Measurements from ENCODE around the gene GNB1L. TPM values are rescaled to one million over a fixed set of nuclear protein-coding genes. Genes with fewer than 3 reads are reported as not detected.
A peak's percentile ranks its signal among the peaks of the same experiment; 100 is the strongest.

GNB1L gene
- total RNA-seq, 1 donor from 2014 or later = 6.2 TPM

GRCh38 chr22:19776433-19777031, 78.1 kb downstream of the GNB1L start:
- ATAC-seq (peak; percentile 21), DNase-seq (ENCODE audit: low spot score) (no peak)
- intact Hi-C loops (cut with DNase I) = no loop called here

DNA sequence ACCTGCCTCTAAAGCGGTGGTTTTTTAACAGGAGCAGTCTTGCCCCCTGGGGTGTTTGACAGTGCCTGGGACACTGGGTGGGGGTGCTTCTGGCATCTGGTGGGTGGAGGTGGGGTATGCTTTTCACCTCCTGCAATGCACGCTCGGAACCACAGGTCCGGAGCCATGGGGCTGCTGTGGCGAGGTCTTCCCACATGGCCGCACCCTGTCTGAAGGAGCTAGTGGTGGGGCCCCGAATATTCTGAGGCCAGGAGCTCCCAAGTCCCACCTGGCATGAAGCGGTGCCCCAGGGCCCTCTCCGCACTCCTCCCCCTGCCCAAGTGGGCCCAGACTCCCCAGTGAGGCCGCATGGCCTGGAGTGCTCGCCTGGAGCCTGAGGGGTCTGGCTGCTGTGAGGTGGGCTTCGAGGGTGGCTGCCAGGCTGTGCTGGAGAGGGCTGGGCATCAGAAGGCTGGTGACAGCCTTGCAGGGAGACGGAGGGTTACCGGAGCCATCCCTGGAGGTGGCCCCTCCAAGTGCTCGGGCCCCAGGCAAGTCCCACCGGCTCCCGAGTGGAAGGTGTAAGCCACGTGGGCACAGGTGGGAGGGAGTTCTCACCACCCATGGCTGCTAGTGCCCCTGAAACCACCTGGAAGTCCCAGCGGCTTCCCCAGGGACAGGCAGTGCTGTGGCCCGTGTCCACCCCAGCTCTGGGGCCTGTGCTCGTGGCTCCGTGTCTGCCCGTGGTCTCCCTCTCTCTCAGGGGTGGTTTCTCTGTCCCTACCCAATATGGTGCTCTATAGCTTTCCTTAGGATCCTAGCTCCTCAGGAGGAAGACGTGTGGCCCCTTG, 79.0 kb downstream of the GNB1L start:
- intact Hi-C loops (cut with DNase I) = no loop called here
- ATAC-seq = no peak
- DNase-seq (ENCODE audit: low spot score) = no peak

DNA sequence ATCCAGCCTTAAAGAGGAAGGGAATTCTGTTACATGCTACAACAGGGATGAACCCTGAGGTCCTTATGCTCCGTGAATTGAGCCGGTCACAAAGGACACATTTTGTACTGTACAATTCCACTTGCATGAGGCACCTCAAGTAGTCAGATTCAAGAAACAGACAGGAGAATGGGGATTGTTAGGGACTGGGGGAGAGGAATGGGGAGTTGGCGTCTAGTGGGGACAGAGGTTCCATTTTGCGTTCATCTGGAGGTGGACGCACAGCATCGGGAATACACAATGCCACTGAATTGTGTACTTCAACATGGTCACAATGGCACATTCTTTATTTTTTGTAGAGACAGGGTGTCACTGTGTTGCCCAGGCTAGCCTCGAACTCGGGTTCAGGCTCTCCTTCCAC, 80.0 kb downstream of the GNB1L start:
- intact Hi-C loops (cut with DNase I) = no loop called here
- ATAC-seq (no peak), DNase-seq (ENCODE audit: low spot score) (no peak)

DNA sequence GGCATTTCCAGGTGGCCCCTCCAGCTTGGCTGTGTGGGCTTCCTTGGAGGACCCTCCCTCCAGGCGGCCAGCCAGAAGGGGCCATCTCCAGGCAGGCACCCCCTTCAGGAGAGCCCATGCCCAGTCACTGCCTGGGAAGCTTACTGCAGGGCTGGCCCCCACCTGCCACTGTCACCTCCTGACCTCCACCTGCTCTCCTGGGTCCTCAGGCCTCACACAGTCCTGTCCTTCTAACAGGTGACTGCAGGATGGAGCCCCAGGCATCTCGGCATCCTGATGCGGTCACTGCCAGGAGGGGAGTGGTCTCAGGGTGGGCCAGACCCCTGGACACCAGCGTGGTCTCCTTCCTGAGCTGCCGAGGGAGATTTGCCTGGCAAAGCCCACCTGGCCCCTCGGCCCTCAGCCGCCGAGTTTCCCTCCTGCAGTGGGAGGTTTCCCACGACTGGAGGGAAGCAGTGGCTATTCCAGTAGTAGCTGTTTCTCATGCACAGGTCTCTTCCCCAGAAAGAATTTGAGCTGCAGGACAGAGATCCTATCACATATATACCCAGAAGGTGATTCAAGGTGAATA, 81.1 kb downstream of the GNB1L start:
- no peak for DNase-seq (ENCODE audit: low spot score)

DNA sequence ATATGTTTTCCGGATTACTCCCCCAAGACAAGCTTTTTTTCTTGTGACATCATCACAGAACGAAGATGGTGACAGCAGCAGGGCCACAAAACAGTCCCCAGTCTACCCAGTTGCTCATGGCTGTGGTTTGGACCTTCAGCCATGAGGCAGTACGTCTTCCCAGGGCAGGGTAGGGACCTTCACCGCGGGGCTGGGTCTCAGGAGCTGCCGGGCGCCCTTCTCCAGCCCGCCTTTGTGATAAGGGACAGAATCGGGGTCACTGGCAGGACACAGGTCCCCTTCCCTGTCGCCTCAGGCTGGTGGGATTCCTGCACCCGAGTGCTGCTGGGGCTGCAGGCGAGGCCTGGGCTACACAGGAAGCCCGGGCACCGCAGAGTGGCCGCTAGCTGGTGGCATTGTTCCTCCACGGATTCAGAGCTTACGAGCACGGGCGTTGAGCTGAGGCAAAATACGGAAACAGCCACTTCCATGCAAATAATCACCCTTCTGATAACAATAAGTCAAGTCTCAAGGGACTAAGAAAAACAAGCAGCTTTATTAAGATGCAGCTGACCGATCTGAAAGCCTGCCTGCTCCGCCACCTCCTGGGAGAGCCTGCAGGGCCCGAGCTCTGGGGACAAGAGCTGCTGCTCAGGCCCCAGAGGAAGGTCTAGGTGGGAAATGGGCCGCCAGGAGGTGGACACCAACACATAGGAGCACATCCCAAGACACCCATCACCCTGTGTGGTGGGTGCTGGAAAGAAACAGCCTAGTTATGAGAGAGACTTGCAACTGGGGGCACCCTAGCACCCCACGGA, 81.8 kb downstream of the GNB1L start:
- ATAC-seq (peak; percentile 36), DNase-seq (ENCODE audit: low spot score) (no peak)
- intact Hi-C loops (cut with DNase I) = no loop called here

More for the DNA sequence above, 81.1 kb downstream of the GNB1L start:
- ATAC-seq = no peak
- intact Hi-C loops (cut with DNase I) = no loop called here

GRCh38 chr22:19772422-19772672, 82.3 kb downstream of the GNB1L start:
- ATAC-seq (no peak), DNase-seq (ENCODE audit: low spot score) (no peak)

DNA sequence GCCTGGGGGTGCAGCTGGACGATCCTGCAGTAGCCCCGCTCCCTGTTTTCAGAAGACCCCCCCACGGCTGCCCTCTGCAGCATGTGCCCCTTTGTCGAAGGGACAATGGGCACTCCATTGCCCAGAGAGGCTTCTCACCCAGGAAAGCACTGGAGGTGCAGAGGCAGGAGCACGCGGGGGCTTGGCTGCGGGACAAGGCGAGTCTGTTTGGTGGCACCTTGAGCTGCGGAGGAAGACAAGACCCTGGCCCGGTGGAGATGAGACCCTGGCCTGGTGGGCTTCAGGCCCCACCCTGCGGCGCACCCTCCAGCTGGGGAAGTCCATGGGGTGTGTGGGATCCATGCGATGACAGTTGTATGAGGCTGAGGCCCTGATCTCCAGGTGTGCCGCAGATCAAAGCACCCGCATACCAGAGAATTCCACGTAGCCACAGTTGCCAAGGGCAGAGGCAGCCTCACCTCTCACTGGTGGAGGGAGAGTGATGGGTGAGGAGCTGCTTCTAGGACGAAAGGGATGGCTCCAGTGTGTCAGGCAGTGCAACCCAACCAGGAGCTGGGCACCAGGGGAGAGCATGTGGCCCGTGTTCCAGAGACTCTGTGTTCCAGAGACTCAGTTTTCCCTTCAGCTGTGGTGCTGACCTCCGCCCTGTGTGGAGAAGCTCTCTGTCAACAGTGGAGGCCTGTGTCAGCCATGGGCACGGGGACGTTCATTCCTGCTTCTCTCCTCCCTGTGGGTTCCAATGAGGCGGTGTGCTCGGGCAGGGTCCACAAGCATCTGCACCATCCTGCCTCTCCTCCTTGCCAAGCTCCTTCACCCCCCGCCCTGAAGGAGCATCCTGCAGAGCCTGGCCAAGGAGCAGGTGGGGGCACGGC, 84.1 kb downstream of the GNB1L start:
- intact Hi-C loops (cut with DNase I) = no loop called here
- ATAC-seq = no peak
- DNase-seq (ENCODE audit: low spot score) = no peak

More at GRCh38 chr22:19772422-19772672, 82.3 kb downstream of the GNB1L start:
- intact Hi-C loops (cut with DNase I) = no loop called here

GRCh38 chr22:19769393-19769715, 85.3 kb downstream of the GNB1L start:
- ATAC-seq = no peak
- no peak for DNase-seq (ENCODE audit: low spot score)
- intact Hi-C loops (cut with DNase I) = no loop called here

- peak; percentile 62 for ATAC-seq
- DNase-seq (ENCODE audit: low spot score) = no peak
- intact Hi-C loops (cut with DNase I) = no loop called here
Observed at GRCh38 chr22:19767427-19768341, 87.0 kb downstream of the GNB1L start.

GRCh38 chr22:19766511-19767426, 87.9 kb downstream of the GNB1L start:
- no peak for DNase-seq (ENCODE audit: low spot score)
- intact Hi-C loops (cut with DNase I) = no loop called here
- ATAC-seq = peak; percentile 64

- no peak for DNase-seq (ENCODE audit: low spot score)
- intact Hi-C loops (cut with DNase I) = no loop called here
- ATAC-seq = no peak
Observed at GRCh38 chr22:19766240-19766510, 88.5 kb downstream of the GNB1L start.

- intact Hi-C loops (cut with DNase I) = no loop called here
- ATAC-seq = no peak
- no peak for DNase-seq (ENCODE audit: low spot score)
Observed at GRCh38 chr22:19765477-19766239, 89.0 kb downstream of the GNB1L start.

DNA sequence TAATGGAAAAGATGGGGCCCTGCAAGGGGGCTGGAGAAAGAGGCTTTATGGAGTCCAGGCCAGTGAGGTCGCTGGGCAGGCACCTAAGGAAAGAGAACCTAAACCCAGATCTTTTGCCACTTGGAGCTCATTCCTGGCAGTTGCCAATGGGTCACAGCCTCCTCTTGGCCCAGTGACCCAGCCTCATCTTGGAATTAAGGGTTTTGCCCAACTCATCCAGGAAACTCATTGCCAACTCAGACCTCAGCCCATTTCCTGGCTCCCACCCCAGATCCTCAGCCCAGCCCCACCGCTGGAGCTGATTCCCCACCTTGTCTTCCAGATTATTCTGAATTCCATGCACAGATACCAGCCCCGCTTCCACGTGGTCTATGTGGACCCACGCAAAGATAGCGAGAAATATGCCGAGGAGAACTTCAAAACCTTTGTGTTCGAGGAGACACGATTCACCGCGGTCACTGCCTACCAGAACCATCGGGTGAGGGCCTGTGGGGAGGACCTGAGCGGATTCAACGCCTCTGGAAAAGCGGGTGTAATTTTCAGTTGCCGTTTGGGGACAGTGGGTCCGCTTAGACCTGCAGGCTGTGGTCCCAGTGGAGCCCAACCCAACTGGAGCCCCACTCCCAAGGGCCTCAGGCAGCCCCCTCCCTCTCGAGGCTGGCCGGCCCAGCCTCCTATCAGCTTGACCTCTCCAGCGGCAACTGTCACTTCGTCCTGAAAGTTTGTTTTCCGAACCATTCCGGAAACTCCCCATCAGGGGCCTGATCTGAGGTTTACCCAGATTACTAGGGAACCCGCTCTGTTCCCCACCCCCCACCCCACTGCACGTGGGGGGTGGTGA, 89.8 kb downstream of the GNB1L start:
- intact Hi-C loops (cut with DNase I) = no loop called here
- ATAC-seq (no peak), DNase-seq (ENCODE audit: low spot score) (no peak)

GRCh38 chr22:19764299-19764593, 90.4 kb downstream of the GNB1L start:
- DNase-seq (ENCODE audit: low spot score) (no peak), ATAC-seq (no peak)
- intact Hi-C loops (cut with DNase I) = no loop called here

- intact Hi-C loops (cut with DNase I) = no loop called here
- no peak for ATAC-seq
- DNase-seq (ENCODE audit: low spot score) = no peak
Observed at GRCh38 chr22:19763458-19764298, 91.0 kb downstream of the GNB1L start.

Data from sciatic nerve (tissue), 2 donors.